ENCODE data around the gene MYO18B.
"Not testable (repeated sequence)": the region's sequence is repeated elsewhere in the genome, so short reads cannot be mapped to it uniquely, and the experiment has no call there.

Gene MYO18B, protein sequence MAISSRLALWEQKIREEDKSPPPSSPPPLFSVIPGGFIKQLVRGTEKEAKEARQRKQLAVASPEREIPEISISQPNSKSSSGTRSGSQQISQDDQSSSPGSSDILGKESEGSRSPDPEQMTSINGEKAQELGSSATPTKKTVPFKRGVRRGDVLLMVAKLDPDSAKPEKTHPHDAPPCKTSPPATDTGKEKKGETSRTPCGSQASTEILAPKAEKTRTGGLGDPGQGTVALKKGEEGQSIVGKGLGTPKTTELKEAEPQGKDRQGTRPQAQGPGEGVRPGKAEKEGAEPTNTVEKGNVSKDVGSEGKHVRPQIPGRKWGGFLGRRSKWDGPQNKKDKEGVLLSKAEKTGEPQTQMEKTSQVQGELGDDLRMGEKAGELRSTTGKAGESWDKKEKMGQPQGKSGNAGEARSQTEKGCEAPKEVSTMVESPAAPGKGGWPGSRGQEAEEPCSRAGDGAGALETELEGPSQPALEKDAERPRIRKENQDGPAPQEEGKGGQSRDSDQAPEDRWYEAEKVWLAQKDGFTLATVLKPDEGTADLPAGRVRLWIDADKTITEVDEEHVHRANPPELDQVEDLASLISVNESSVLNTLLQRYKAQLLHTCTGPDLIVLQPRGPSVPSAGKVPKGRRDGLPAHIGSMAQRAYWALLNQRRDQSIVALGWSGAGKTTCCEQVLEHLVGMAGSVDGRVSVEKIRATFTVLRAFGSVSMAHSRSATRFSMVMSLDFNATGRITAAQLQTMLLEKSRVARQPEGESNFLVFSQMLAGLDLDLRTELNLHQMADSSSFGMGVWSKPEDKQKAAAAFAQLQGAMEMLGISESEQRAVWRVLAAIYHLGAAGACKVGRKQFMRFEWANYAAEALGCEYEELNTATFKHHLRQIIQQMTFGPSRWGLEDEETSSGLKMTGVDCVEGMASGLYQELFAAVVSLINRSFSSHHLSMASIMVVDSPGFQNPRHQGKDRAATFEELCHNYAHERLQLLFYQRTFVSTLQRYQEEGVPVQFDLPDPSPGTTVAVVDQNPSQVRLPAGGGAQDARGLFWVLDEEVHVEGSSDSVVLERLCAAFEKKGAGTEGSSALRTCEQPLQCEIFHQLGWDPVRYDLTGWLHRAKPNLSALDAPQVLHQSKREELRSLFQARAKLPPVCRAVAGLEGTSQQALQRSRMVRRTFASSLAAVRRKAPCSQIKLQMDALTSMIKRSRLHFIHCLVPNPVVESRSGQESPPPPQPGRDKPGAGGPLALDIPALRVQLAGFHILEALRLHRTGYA (N-terminal part only)

GRCh38 chr22:25741692-25742626, at the start of gene MYO18B:
Gene MYO18B (plus strand): TSS chr22:25742188. CDS start chr22:25761093, 18,905 bp downstream.
- no peak for DNase-seq

DNA sequence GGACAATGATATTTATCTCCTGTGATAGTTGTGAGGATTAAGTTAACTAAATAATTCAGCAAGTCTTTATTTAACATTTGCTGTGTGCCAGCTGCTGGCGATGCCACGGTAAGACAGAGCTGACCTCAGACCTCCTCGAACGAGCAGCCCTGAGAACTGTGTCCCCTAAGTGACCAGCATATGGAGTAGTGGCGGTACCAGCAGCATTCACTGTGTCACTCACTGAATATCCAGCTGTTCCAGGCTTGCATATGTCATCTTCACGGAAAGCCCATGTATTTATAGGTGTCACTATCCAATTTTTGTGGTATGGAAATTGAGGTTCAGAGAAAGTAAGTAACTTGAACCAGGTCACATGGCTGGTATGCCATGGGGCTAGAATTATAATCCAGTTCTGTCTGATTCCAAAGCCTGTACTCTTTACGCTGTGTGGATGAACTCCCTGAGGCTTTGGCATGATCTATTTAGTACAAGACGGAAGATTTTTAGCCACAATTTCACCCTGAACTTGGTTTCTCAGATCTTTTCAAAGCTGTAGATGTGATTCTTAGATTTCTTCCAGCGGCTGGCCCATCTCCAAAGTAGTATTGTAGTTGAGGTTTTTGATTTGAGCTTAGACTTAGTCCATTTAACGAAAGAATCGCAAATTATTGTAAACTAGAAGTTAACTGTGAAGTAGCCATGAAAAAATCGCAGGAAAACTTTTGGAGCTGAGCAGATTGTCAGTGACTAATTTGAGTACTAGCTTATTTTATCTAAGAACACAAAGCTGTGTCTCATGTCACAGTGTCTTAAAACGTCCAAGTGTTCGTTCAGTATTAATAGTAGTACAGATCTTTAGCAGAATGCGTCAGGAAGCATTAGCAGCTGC, 49.4 kb upstream of the MYO18B start:
- DNase-seq, result no peak

- no peak for DNase-seq
Observed at GRCh38 chr22:25693268-25693565, 48.8 kb upstream of the MYO18B start.

DNA sequence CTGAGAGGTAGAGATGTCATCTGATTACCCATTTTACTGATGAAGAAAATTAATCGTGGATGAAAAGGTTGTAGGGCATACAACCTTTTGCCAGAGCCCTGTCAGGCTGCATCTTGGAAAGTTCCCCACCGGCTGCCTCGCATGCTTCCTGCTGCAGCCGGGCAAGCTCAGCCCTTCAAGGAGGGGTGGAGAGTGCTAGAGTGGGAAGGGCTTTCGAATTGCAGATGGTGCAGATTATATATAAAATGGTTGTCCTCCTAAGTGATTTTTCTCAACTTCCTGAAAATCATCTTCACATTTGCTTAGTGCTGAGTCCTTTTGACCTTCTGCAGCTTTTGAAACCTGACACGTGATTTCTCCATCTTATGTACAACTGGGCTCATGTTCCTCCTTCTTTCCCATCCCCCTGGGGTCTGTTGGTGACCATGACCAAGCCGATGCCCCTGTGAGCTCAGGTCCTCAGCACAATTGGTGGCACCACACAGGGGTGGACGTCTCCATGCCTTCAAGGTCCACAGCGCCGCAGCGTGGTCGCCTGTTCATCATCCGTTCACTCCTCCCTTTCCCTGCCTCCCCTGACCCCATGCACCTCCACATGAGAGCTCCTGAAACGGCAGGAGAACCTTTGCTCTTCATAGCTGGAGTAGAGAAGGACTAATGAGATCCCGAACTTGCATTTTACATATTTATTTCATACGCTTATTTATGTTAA, 47.6 kb upstream of the MYO18B start:
- DNase-seq, result no peak

- DNase-seq, result no peak
Observed at GRCh38 chr22:25695146-25695545, 46.8 kb upstream of the MYO18B start.

DNA sequence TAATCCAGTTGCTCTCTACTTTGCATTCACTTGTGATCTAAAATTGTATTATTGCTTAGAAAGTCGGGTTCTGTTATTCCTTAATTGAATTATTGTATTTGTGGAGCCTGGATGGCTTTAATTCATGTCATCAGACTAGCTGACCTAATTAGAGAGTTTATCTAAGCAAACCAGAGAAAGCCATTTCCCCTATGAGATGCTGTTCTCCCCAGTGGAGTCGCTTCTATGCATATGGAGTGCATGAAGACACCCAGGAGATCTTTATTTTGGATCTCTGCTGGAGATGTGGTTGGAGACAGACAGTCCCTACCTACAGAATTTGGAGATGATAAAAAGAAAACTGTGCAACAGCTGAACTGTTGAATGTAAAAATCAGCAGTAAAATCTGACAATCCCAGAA, 45.2 kb upstream of the MYO18B start:
- DNase-seq, result no peak

- no peak for DNase-seq
Observed at GRCh38 chr22:25697181-25697664, 44.8 kb upstream of the MYO18B start.

DNA sequence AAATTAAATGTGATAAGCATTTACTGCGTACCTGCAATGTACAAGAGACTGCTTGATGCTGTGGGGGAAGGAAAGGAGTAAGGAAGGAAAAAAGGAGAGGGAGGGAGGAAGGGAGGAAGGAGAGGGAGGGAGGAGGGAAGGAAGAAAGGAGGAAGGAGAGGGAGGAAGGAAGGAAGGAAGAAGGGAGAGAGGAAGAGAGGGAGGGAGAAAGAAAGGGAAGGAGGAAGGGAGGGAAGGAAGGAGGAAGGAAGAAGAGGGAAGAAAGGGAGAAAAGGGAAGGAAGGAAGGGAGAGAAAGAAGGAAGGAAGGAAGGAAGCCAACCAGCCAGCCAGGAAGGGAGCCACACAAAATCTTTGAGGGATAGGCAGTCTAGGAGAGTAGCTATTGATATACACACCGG, 44.0 kb upstream of the MYO18B start:
- no peak for DNase-seq

- no peak for DNase-seq
Observed at GRCh38 chr22:25698461-25698860, 43.5 kb upstream of the MYO18B start.

- DNase-seq, result no peak
Observed at GRCh38 chr22:25698978-25699377, 43.0 kb upstream of the MYO18B start.

DNA sequence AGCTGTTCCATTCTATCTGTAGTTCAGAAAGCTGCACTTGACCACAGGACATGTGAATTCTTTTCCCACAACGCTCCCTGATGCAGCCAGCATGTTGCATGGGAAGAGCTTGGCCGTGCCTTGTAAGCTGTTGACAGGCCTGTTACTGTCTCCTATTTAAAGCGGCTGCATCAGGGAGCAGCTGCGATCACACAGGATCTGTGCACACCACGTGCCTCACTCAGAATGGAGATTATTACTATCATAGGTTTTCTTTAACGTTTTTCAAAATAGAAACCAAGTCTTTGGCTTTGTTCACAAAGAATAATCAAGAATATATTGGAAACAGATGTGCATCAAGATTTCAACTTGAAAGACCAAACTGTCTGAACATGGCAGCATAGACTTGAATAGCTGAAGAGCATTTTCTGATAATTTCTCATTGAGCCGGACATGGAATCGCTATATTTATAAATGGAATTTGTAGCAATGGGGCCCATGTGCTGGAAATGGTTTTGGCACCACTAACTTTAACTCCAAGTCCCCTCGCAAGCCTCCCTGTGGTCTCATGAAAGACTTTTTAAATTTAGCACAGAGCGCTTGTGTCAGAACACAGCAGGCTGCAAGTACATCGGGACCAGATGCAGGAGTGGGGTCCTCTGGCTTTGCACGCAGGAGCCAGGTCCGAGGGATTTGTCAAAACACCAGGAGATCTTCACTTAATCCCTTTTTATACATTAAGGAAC, 40.8 kb upstream of the MYO18B start:
- DNase-seq, result peak in 32 of 56 donors; percentile 5 to 67 (median 28)

GRCh38 chr22:25702040-25702439, 39.9 kb upstream of the MYO18B start:
- no peak for DNase-seq

DNA sequence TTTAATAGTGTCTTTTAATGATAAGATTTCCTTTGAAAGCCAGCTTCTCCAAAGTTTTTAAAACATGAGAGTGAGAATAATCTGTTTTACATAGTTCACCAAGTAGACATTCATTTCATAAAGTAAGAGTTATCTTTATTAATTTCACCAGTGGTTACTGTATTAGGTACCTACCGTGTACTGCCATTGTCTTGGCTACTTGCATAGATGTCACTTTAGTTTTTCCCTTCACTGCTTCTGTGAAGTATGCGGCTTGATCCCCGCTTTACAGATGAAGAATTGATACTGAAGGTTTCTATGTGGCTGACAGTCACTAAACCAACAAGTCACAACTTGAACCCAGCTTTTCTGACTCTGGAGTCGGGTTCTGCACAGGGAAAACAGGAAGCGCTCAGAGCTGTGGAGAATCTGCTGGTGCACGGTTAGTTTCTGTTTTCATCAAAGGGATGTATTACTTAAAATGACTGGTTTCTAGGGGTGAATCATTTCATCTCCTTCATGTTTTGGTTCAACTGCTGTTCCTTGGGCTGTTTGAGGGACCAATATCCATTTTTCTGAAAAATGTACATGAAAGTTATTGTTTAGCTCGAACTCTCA, 39.3 kb upstream of the MYO18B start:
- no peak for DNase-seq

DNA sequence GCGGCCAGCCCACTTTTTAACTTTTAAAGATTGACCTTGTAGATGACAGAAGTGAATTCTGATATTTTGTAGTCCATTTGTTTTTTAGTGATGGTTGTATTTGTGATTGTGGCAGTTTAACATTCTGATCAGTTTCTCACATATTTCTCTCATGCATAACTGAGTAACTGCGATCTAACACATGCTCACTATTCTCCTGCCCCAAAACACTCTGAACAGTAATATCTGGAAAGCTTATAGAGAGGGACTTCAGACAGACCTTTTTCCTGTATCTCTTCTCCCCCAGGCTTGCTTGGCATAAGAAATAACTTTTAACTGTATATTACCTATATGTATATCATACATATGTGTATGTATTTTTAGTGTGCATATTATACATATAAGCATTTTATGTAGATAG, 37.3 kb upstream of the MYO18B start:
- DNase-seq, result no peak

- no peak for DNase-seq
Observed at GRCh38 chr22:25706197-25706596, 35.8 kb upstream of the MYO18B start.

DNA sequence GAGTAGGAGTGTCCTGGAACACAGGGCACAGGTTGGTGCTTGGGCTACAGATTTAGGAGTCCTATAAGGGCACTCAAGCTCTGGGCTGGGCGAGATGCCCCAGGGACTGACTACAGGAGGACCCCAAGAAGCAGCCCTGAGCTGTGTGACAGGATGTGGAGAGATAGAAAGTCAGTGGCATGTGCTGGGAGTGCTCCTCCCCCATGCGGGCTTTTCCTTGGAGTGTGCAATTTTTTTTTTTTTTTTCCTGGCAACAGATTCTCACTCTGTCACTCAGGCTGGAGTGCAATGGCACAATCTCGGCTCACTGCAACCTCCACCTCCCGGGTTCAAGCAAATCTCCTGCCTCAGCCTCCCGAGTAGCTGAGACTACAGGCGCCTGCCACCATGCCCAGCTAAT, 33.6 kb upstream of the MYO18B start:
- not testable (repeated sequence) for DNase-seq

DNA sequence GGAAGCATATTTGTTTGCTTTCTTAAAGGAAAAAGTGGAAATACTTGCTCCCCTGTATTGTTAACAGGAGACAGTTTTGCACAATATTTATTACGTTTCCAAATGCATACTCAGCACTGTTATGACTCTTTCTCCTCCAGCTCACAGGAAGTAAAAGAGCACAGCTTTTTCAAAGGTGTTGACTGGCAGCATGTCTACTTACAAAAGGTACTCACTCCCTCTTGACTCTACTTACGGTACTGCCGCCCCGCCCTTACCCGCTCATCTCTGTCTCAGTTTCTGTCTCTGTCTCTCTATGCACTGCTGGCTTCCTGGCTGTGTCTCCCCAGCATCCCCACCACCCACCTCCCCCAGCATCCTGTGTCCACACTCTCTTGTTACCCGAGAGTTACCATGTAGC, 32.2 kb upstream of the MYO18B start:
- no peak for DNase-seq

DNA sequence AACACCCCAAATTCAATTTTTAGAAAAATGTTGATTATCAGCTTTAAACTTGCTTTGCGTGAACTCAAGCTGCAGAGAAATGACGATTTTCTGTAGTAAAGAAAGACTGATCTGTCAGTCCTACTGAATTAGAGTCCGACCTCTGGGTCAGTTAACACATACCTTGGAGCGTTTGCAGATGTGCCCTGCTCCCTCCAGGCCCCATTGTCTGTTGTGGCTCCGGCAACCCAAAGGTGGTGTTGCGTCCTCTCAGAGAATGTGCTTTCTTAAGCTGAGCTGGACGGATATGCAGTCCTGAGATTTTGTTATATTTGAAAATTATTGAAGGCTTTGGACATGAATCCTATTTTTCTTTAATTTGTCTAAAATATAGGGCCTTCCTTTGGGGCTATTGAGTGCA, 31.5 kb upstream of the MYO18B start:
- DNase-seq, result no peak
